Renal pelvis (tissue), 4 donors: ENCODE data around the gene CLRN3. TPM values are rescaled to one million over a fixed set of nuclear protein-coding genes. Genes with fewer than 3 reads are reported as not detected.

Experiments
- DNase-seq: peaks from one replicate; pipeline ENCODE4 v3.0.0-alpha.2; 2013
- polyA plus RNA-seq, 3 donors: library from polyadenylated mRNA; unstranded; fragments of 120-200 nt; gene quantifications; one replicate each; pipeline ENCODE4 v1.2.1, GENCODE V29; 2013; ENCODE audit not compliant: insufficient read length in 3 of 3

The CLRN3 gene
- polyA plus RNA-seq, 3 donors: 19.6 to 22.2 (median 20.4) TPM

DNA sequence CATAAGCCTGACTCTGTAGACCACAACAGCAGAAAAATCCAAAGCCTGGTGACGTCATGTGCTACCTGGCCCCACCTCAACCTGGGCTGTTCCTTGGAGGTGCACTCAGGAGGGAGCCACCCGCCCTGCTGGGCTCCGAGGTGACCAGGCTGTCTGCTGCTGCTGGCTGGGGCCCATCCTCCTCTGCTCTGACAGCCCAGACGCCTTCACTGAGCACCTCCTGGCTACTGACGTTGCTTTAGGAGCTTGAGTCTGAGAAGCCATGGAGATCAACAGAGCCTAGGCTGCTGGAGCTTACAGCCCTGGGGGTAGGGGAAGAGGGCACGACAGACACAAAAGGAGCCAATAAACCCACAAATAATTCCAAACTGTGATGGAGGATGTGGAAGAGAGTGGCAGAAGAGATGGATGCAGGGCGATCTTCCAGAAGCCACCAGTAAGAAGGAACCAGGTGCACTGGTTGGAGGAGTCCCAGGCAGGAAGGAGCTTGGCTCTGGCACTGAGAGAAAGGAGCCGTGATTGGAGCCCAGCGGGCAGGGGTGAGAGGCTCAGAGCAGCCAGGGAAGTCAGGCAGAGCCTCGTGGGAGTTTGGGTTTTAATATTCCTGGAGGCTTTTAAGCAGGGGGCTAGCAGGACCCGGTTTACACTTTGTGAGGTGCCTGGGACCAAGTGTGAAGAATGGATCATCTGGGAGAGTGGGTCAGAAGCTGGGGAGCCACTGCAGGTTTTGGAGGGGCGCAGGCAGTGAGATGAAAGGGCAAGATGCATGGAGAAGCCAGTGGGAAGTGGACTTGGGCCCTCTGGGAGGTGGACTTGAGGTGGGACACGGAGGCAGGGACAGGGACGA lies 12.5 kb upstream of the CLRN3 start:
- no peak for DNase-seq

DNA sequence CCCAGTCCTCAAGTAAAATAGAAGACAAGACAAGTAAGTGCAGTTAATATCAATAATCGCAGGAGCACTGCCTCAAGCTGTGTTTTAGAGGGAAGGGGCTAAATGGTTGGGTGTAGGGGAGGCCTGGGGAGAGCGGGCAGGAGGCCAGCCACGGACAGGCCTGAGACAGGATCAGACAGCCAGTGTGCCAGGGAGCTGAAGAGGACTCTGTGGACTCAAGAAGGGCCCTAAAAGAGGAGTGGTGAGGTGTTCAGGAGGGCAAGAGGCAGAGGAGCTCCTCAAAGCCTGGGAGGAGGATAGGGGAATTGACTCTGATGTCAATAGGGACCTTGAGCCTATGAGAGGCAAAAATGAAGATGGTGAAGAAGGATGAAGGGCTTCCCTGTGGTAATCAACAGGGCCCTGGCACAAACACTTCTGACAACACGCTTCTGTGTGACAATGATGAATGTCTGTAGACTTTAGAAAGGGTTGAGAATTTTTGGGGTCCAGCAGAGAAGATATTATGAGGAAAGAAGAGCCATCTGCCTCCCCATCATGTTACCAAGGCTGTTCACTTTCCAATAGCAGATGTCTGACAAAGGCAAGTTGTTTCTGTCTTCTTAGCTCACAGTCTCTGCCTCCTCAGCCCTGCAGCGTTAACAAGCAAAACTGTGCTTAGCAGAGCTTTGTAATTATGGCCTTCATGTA lies 11.7 kb upstream of the CLRN3 start:
- no peak for DNase-seq

GRCh38 chr10:127903789-127904188 lies 11.0 kb upstream of the CLRN3 start:
- no peak for DNase-seq

- no peak for DNase-seq
These were observed 7.1 kb upstream of the CLRN3 start for GRCh38 chr10:127899766-127900387.

- DNase-seq: no peak
These were observed 4.4 kb upstream of the CLRN3 start for GRCh38 chr10:127897177-127897576.

DNA sequence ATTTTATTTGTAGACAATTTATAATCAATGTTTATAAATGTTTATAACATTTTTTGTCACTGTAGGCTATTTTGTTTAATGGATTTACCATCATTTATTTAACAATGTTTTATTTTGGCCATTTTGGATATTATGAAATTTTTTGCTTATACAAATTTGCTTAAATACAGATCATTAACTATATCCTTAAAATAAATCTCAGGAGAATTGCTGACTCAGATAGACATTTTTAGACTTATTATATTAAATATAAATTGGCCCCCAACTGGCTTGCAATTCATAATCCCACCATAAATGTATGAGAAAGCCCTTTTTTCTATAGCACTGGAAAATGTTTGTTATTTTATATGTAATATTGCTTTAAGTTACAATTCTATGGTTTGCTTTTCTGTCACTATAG lies 3.8 kb upstream of the CLRN3 start:
- no peak for DNase-seq

- no peak for DNase-seq
These were observed 1.4 kb upstream of the CLRN3 start for GRCh38 chr10:127894146-127894545.

- DNase-seq: no peak
These were observed 1.9 kb downstream of the CLRN3 start for GRCh38 chr10:127890832-127891334.

DNA sequence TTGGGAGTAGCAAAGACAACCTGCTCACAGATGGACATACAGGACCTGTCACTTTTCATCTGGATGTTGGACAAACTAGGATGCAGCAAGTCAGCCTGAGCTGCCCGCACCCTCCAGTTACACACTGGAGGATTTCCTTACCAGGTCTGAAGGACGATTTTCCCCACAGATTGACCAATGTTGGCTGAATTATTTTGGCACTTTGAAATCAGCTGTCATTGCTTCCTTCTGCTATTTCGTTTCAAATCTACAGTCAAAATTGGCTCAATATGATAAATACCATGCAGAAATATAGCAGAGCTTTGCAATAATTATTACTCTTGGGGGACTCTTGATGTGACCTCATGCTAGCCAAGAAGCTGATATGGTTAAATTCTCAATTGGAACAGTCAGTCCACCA lies 2.5 kb downstream of the CLRN3 start:
- DNase-seq: no peak

- DNase-seq: no peak
These were observed 3.0 kb downstream of the CLRN3 start for GRCh38 chr10:127889605-127890195.

DNA sequence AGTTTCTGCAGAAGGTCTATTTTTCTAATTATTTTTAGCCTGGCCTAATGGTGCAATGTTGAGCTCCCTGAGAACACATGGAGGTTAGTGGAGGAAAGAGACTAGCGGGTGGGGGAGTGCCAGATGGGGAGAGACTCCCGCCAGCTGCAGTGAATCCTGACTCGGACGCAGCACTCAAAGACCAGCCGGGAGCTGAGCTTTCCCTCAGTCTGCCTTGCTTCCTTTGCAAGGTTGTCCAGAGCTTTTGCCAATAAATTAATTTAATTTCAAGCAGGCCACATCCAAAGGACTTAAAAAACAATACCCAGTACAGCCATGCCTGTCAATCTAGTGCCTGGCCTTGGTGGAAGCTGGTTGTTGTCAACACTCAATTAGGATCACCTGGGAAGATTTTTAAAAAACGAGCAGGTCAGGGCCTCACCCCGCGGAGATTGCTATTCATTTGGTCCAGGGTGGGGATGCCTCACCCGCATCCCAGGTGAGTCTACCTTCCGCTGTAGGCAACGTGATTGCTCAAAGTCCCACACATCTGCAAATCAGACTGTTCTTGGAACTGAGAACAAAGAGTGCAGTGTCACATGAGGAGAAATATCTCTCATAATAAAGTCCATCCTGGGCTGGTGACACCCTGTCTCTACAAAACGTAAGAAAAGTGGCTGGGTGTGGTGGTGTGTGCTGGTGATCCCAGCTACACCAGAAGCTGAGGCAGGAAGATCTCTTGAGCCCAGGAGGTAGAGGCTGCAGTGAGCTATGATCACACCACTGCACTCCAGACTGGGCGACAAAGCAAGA lies 4.0 kb downstream of the CLRN3 start:
- no peak for DNase-seq

GRCh38 chr10:127887541-127888415 lies 5.0 kb downstream of the CLRN3 start:
- DNase-seq: no peak

- no peak for DNase-seq
These were observed 6.2 kb downstream of the CLRN3 start for GRCh38 chr10:127886371-127887051.

DNA sequence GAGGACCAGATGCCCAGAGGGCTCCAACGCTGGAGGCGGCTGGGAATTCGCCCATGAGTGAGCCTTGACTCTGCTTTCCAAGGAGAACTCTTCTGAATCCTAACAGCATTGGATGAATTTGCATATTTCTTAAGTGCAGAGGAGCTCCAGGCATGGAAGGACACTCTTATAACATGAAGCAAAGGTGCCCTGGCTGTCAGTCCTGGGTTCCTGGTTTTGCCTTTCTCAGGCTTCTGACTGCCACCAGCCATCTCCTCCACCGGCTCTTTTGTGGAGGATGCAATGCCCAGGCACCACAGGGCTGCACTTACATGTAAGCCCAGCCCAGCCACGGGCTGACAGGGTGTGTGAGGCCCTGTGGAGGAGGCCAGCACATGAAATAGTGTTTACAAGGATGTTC lies 8.2 kb downstream of the CLRN3 start:
- DNase-seq: no peak

- no peak for DNase-seq
These were observed 9.2 kb downstream of the CLRN3 start for GRCh38 chr10:127883516-127883915.

- DNase-seq: no peak
These were observed 9.8 kb downstream of the CLRN3 start for GRCh38 chr10:127882801-127883459.

GRCh38 chr10:127882391-127882790 lies 10.3 kb downstream of the CLRN3 start:
- no peak for DNase-seq

- no peak for DNase-seq
These were observed 11.5 kb downstream of the CLRN3 start for GRCh38 chr10:127881262-127881661.

GRCh38 chr10:127880557-127880956 lies 12.2 kb downstream of the CLRN3 start:
- DNase-seq: no peak
